Right ventricle myocardium superior (tissue), 1 donor: ENCODE measurements around the gene INPP5A. TPM values are rescaled to one million over a fixed set of nuclear protein-coding genes. Genes with fewer than 3 reads are reported as not detected.
"Not testable (repeated sequence)": the region's sequence is repeated elsewhere in the genome, so short reads cannot be mapped to it uniquely, and the experiment has no call there.

Source experiments
- ATAC-seq: fragments of 200-7000 bp; cut with Tn5 transposase; one replicate; pipeline ENCODE4 v1.9.1; 2020; ENCODE audit warnings: mild to moderate bottlenecking; ENCODE audit not compliant: poor library complexity
- DNase-seq: peaks from one replicate; pipeline ENCODE4 v3.0.0-alpha.2; 2020
- intact Hi-C: fragments of 100-400 bp; cut with DNase I; formaldehyde crosslinking; loops from one replicate; pipeline ENCODE4 v1.11.2; 2022
- total RNA-seq: library from RNA; stranded (reverse); fragmentation: NEBNext Ultra II Directional; extraction: Animal tissue kit (Norgen Biotek cat#: 25700); gene quantifications from one replicate; pipeline ENCODE4 v1.2.1, GENCODE V29; 2021
- donor health status: DM: no; HTN: yes; CAD: no; lungs with severe emphysema.

Gene INPP5A
- total RNA-seq, 1 donor from 2014 or later: 99.1 TPM

DNA sequence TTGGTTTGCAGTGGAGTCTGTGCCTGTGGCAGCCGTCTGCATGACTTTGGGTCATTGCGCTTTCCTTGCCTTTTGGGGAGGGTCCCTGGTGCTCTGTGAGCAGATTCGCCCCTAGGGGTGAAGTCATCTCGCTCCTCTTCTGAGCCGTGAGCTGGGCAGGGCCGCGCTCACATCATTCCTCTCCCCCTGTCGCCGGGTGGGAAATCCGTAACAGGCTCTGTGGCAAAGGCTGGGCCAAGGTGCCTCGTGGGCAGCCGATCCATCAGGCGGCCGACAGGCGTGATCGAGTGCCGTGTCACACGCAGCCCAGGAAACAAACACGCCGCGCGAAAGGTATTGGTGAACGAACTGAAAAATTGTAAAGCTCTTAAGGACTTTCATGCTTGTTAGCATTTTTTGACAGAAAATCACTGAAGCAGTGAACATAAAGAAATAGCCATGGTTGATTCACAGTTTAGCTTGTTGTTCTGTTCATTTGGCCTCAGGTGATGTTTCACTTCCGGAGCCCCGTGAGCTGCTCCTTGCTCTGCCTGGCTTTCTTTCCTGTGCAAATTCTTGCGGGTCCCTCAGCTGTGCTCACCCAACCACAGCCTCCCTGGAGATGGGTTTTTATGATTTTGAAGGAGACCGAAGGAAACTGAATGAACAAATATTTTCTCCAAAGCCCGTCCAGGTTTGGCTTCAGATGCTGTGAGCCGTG is 126.2 kb downstream of the INPP5A start:
- DNase-seq (no peak), ATAC-seq (no peak)
- intact Hi-C loops: loop anchor here (10.0 kb wide), 1 partner anchor 71 kb away; no protein-coding TSS in a partner anchor

DNA sequence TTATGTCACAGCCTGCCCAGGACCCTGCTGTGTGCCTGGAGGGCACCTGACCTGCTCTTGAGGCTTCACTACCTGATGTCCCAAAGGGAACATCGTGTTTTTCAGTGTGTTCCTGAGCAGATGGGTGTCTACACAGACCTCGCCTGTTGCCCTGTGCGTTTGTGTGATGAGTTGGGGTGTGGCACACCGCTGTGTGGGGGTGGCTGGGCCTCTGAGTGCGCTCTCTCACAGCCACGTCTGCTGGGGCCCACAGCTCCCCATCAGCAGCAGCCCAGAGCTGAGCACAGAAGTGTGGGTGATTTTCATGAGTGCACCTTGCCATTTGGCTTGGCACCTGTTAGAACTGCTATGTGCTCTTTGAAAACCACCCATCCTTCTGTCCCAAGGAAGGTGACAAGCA is 126.8 kb downstream of the INPP5A start:
- intact Hi-C loops: loop anchor here (10.0 kb wide), 1 partner anchor 70 kb away; no protein-coding TSS in a partner anchor
- no peak for DNase-seq
- ATAC-seq: no peak

DNA sequence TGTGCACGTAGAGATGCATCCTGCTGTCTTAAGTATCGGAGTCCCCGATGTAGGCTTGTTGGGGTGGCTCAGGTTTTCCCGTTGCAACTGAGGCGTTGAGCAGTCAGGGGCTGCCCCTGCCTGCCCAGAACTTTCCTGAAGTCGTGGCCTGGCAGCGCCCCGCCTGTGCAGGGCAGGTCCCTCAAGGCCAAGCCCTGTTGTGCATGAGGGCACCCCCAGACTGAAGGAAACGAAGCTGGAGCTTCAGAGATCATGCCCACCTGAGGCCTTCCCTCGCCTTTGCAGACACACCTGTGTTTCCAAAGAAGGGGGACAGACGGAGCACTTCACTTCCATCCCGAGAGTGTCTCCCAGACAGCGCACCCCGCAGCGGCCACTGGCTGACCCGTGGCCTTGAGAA is 127.3 kb downstream of the INPP5A start:
- intact Hi-C loops: loop anchor here (10.0 kb wide), 1 partner anchor 70 kb away; no protein-coding TSS in a partner anchor
- no peak for ATAC-seq
- peak; percentile 18 for DNase-seq

DNA sequence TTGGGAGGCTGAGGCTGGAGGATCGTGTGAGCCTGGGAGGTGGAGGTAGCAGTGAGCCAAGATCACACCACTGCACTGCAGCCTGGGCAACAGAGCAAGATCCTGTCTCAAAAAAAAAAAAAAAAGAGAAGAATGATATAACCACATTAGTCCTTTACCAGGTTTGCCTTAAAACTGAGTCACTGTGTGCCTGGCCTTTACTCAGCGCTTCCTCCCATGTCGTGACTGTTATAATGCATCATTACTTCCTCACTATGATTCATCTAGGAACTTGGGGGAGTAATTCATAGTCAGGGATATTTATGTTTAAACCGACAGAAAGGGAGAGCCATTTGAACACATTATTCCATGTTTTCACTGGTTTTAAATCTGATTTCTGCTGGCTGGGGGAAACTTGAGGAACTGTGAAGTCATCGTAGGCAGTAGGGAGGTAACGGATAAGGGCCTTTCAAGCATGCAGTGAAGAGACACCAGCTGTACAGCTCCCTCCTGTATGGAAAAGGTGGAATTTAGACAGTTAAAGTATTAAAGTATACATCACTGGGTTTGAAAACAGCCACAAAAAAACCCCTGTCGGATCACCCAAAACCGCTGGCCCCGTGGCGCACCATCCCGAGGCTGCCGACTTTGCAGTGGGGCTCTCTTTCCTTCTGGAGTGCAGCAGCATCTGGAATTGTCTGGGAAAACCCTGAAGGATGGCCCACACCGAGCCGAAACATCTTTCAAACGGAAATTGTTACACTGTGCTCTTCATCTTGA is 128.5 kb downstream of the INPP5A start:
- ATAC-seq (no peak), DNase-seq (peak; percentile 6)
- intact Hi-C loops: loop anchor here (10.0 kb wide), 1 partner anchor 69 kb away; no protein-coding TSS in a partner anchor

- intact Hi-C loops: loop anchor here (10.0 kb wide), 1 partner anchor 68 kb away; no protein-coding TSS in a partner anchor
- DNase-seq (peak; percentile 3), ATAC-seq (no peak)
Measured at GRCh38 chr10:132666705-132667341, 129.2 kb downstream of the INPP5A start.

DNA sequence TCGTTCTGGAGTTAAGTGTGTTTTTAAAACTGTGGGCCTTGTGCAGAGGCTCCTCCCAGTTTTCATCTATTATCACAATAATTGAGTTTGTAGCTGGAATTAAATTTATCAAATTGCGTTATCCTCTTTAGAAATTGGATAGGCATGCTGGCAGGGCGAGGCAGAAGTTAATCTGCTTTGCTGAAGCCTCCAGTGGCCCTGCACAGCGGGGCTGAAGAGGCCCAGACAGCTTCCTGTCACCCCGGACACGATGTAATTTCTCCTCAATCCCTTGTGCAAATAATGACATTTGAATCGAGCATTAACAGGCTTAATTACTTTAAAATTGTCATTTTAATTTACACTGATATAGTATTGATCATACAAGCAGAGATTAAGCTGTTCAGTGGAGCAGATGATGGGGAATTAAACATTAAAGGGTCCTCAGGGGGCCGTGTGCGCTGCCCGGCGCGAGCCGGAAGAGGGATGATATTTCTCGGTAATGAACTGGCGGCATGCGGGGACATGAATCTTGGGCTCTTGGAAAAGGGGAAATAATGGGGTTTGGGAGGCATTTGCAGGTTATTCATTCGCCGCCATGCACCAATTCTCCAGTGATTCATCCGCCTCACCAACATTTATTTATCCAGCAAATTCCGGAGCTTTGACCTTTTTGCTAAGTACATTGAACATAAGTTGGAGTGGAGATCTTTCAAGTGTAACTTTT is 129.9 kb downstream of the INPP5A start:
- no peak for DNase-seq
- ATAC-seq: no peak
- intact Hi-C loops: loop anchor here (10.0 kb wide), 1 partner anchor 67 kb away; no protein-coding TSS in a partner anchor

- DNase-seq (no peak), ATAC-seq (no peak)
- intact Hi-C loops: loop anchor here (10.0 kb wide), 1 partner anchor 67 kb away; no protein-coding TSS in a partner anchor
Measured at GRCh38 chr10:132668048-132668394, 130.4 kb downstream of the INPP5A start.

GRCh38 chr10:132669208-132669861 is 131.7 kb downstream of the INPP5A start:
- ATAC-seq: no peak
- peak; percentile 22 for DNase-seq
- intact Hi-C loops: loop anchor here (10.0 kb wide), 1 partner anchor 65 kb away; no protein-coding TSS in a partner anchor

- peak; percentile 33 for DNase-seq
- ATAC-seq: peak; percentile 24
- intact Hi-C loops: no loop called here
Measured at GRCh38 chr10:132670546-132671227, 133.1 kb downstream of the INPP5A start.

GRCh38 chr10:132671228-132672154 is 133.9 kb downstream of the INPP5A start:
- intact Hi-C loops: no loop called here
- DNase-seq (peak; percentile 54), ATAC-seq (peak; percentile 82)

DNA sequence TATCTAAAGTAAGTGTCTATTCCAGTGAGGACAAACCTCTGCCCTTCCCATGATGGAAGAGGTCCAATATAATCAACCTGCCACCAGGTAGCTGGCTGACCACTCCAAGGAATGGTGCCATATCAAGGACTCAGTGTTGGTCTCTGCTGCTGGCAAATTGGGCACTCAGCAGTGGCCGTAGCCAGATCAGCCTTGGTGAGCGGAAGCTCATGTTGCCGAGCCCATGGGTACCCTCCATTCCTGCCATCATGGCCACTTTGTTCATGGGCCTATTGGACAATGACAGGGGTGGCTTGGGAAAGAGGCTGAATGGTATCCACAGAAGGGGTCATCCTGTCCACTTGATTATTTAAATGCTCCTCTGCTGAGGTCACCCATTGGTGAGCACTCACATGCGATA is 136.2 kb downstream of the INPP5A start:
- intact Hi-C loops, DNase-seq, ATAC-seq: not testable (repeated sequence)

DNA sequence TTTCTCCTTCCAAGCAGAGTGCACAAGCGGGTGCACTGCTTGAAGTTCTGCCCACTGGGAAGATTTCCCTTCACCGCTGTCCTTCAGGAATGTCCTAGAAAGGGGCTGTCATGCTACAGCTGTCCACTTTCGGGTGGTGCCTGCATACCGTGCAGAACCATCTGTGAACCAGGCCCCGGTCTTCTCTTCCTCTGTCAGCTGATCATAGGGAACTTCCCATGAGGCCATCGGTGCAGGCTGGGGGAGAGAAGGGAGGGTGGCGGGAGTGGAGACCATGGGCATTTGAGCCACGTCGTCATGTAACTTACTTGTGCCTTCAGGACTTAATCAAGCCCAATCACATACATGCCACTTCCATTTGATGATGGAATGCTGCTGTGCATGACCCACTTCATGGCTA is 136.7 kb downstream of the INPP5A start:
- DNase-seq: peak; percentile 19
- ATAC-seq: no peak
- intact Hi-C loops: no loop called here

GRCh38 chr10:132675031-132675740 is 137.6 kb downstream of the INPP5A start:
- DNase-seq (peak; percentile 29), ATAC-seq (no peak)
- intact Hi-C loops: no loop called here

- intact Hi-C loops: no loop called here
- peak; percentile 33 for DNase-seq
- ATAC-seq: no peak
Measured at GRCh38 chr10:132676193-132676891, 138.8 kb downstream of the INPP5A start.

GRCh38 chr10:132677096-132677472 is 139.5 kb downstream of the INPP5A start:
- intact Hi-C loops: no loop called here
- DNase-seq: no peak
- no peak for ATAC-seq
